Stimulated activated CD4-positive, alpha-beta T cell treated with anti-CD3 and anti-CD28 coated beads, Interleukin-4, amount 100 ng/mL, for 1 hour (primary cell): Measurements from ENCODE around the gene APBA1.

Source experiments
- DNase-seq: peaks from one replicate; pipeline ENCODE4 v3.0.0-alpha.2; 2020

Gene APBA1

GRCh38 chr9:69389437-69389995 lies 282.7 kb downstream of the APBA1 start:
- no peak for DNase-seq

- DNase-seq = no peak
Measured at GRCh38 chr9:69388596-69388995, 283.6 kb downstream of the APBA1 start.

- no peak for DNase-seq
Measured at GRCh38 chr9:69386651-69387050, 285.5 kb downstream of the APBA1 start.

GRCh38 chr9:69385581-69386033 lies 286.6 kb downstream of the APBA1 start:
- no peak for DNase-seq

GRCh38 chr9:69382135-69382534 lies 290.0 kb downstream of the APBA1 start:
- no peak for DNase-seq

GRCh38 chr9:69380811-69381210 lies 291.4 kb downstream of the APBA1 start:
- DNase-seq = no peak

- no peak for DNase-seq
Measured at GRCh38 chr9:69380301-69380700, 291.9 kb downstream of the APBA1 start.

GRCh38 chr9:69379270-69379982 lies 292.7 kb downstream of the APBA1 start:
- no peak for DNase-seq

- DNase-seq = no peak
Measured at GRCh38 chr9:69377981-69378380, 294.2 kb downstream of the APBA1 start.
